Neural crest cell (in vitro differentiated cells): ENCODE results near the gene TSHZ1. TPM values are rescaled to one million over a fixed set of nuclear protein-coding genes. Genes with fewer than 3 reads are reported as not detected.

Source experiments
- DNase-seq: peaks from one replicate; pipeline ENCODE4 v3.0.0; 2021; ENCODE audit warnings: low read depth, mixed read lengths, low spot score
- H3K27ac Mint-ChIP-seq: one replicate; pipeline ENCODE4 v1.8.0; 2021; ENCODE audit warnings: mild to moderate bottlenecking, mixed read lengths; ENCODE audit not compliant: unreplicated experiment
- H3K27me3 Mint-ChIP-seq: 2 replicates; pipeline ENCODE4 v1.8.0; 2021; ENCODE audit warnings: low read depth, mild to moderate bottlenecking, mixed read lengths
- H3K36me3 Mint-ChIP-seq: 2 replicates; pipeline ENCODE4 v1.8.0; 2021; ENCODE audit warnings: low read depth, mild to moderate bottlenecking, mixed read lengths
- H3K4me1 Mint-ChIP-seq: 2 replicates; pipeline ENCODE4 v1.8.0; 2021; ENCODE audit warnings: mixed read lengths
- H3K4me3 Mint-ChIP-seq: one replicate; pipeline ENCODE4 v1.8.0; 2021; ENCODE audit warnings: mild to moderate bottlenecking, mixed read lengths
- H3K9me3 Mint-ChIP-seq: 2 replicates; pipeline ENCODE4 v1.8.0; 2021; ENCODE audit warnings: mixed read lengths
- total RNA-seq: library from RNA; stranded (reverse); gene quantifications from 2 replicates; pipeline ENCODE4 v1.2.1, GENCODE V29; 2021
- TF ChIP-seq, protein P1 (sequence below): fragments of 200-600 bp; sonication (generic); conservative IDR thresholded peaks from 2 replicates; pipeline ENCODE4 v1.5.0; 2021; ENCODE audit warnings: antibody characterized with exemption, mild to moderate bottlenecking

The TSHZ1 gene
- total RNA-seq, 1 donor from 2014 or later, result 6.9 TPM

DNA sequence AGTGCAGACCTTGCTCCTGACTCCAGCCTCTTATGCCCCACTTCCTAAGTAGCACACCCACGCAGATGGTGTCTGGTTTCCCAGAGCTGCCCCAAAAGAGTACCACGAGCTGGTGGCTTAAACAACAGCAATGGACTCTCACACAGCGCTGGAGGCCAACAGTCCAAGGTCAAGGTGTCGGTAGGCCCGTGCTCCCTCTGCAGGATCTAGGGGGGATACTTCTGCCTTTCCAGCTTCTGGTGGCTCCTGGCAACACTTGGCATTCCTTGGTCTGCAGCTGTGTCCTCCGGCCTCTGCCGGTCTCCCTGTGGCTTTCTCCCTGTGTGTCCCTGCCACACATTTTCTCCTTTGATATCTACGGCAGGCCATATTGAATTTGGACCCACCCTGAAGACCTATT, 99.0 kb downstream of the TSHZ1 start:
- Mint-ChIP-seq H3K36me3 (peaks cover 2% of the 10 kb centered on the region), H3K9me3 (peaks cover 16% of the 10 kb centered on the region), H3K4me1 (no peaks in the 10 kb centered on the region), H3K4me3 (no peak overlapping the region), H3K27ac (no peak overlapping the region), H3K27me3 (peaks cover 3% of the 10 kb centered on the region)
- TF ChIP-seq, protein P1, sequence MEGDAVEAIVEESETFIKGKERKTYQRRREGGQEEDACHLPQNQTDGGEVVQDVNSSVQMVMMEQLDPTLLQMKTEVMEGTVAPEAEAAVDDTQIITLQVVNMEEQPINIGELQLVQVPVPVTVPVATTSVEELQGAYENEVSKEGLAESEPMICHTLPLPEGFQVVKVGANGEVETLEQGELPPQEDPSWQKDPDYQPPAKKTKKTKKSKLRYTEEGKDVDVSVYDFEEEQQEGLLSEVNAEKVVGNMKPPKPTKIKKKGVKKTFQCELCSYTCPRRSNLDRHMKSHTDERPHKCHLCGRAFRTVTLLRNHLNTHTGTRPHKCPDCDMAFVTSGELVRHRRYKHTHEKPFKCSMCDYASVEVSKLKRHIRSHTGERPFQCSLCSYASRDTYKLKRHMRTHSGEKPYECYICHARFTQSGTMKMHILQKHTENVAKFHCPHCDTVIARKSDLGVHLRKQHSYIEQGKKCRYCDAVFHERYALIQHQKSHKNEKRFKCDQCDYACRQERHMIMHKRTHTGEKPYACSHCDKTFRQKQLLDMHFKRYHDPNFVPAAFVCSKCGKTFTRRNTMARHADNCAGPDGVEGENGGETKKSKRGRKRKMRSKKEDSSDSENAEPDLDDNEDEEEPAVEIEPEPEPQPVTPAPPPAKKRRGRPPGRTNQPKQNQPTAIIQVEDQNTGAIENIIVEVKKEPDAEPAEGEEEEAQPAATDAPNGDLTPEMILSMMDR, result no peak
- no peak for DNase-seq

DNA sequence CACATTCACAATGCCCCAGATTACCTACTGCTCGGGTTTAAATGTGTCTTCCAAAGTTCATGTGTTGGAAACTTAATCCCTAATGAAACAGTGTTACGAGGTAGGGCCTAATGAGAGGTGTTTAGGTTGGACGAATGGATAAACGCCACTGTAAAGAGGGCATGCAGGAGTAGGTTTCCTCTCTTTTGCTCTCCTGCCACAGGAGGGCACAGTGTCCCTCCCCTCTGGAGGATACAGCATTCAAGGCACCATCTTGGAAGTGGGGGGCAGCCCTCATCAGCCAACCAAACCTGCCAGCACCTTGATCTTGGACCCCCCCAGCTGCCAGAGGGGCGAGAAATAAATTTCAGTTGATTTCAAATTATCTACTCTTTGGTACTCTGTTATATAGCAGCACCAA, 103.5 kb downstream of the TSHZ1 start:
- peaks cover 3% of the 10 kb centered on the region for H3K27me3 Mint-ChIP-seq
- no peak for DNase-seq
- TF ChIP-seq, protein P1, result no peak
- no peak overlapping the region for H3K4me3 Mint-ChIP-seq
- H3K27ac Mint-ChIP-seq, result no peak overlapping the region
- peaks cover 10% of the 10 kb centered on the region for H3K9me3 Mint-ChIP-seq
- H3K4me1 Mint-ChIP-seq, result no peaks in the 10 kb centered on the region
- H3K36me3 Mint-ChIP-seq, result no peaks in the 10 kb centered on the region

DNA sequence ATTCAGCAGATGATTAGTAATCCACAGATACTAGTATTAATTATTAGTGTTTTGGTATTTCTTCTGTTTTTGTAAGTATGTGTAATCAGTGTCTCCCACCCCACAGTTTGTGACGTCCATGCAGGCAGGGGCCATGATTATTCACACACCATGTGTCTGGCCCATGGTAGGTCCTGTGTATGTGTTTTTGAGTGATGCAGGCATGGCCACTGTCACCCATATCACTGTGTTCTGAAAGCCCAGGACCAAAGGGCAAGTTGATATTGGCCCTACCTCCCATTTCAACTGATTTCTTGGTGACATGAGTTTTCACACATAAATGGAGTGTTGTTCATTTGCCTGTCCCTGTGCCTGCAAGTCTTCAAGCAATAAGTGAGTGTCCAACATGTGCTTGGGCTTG, 104.0 kb downstream of the TSHZ1 start:
- H3K4me1 Mint-ChIP-seq, result no peaks in the 10 kb centered on the region
- no peak overlapping the region for H3K27ac Mint-ChIP-seq
- no peaks in the 10 kb centered on the region for H3K27me3 Mint-ChIP-seq
- H3K4me3 Mint-ChIP-seq, result no peak overlapping the region
- TF ChIP-seq, protein P1, result no peak
- no peak for DNase-seq
- no peaks in the 10 kb centered on the region for H3K36me3 Mint-ChIP-seq
- H3K9me3 Mint-ChIP-seq, result peaks cover 10% of the 10 kb centered on the region

DNA sequence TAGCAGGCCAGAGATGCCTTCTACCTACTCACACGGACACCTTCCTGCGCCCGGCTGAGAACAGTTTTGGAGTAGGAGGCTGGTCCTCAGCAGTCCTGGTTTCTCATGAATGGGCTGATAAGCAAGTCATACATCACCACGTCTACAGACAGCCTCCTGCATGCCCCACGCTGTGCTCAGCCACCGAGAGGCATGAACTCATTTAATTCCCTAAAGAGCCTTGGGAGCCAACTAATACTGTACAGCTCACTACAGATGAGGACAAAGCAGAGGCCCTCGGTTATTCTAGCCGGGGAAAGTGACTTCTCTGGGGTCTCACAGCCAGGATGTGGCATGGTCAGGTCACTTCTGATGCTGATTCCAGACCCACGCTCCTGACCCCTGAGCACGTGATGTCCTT, 105.6 kb downstream of the TSHZ1 start:
- Mint-ChIP-seq H3K36me3 (no peaks in the 10 kb centered on the region), H3K27ac (no peak overlapping the region), H3K27me3 (no peaks in the 10 kb centered on the region), H3K9me3 (peaks cover 3% of the 10 kb centered on the region), H3K4me1 (no peaks in the 10 kb centered on the region), H3K4me3 (no peak overlapping the region)
- no peak for DNase-seq
- TF ChIP-seq, protein P1, result no peak

DNA sequence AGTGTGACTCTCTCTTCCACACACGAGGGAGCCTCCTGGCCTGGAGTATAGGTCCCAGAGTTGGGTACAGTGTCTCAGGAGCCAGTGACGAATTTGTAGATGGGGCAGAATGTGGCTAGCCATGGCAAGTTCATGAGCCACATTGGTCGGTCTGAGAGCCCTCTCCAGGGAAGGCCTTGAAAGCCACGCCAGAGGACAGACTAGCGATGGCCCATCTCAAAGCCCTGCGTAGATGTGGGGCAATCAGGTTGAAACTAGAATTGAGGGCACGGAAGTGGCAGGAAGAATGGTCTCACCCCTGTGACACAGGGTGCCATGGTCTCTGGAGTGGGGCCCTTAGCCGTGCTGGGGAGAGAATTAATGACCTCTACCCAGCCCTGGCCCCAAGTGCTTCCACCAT, 106.2 kb downstream of the TSHZ1 start:
- TF ChIP-seq, protein P1, result no peak
- H3K4me3 Mint-ChIP-seq, result no peak overlapping the region
- H3K36me3 Mint-ChIP-seq, result no peaks in the 10 kb centered on the region
- DNase-seq, result no peak
- no peaks in the 10 kb centered on the region for H3K4me1 Mint-ChIP-seq
- H3K9me3 Mint-ChIP-seq, result no peaks in the 10 kb centered on the region
- H3K27me3 Mint-ChIP-seq, result no peaks in the 10 kb centered on the region
- no peak overlapping the region for H3K27ac Mint-ChIP-seq

DNA sequence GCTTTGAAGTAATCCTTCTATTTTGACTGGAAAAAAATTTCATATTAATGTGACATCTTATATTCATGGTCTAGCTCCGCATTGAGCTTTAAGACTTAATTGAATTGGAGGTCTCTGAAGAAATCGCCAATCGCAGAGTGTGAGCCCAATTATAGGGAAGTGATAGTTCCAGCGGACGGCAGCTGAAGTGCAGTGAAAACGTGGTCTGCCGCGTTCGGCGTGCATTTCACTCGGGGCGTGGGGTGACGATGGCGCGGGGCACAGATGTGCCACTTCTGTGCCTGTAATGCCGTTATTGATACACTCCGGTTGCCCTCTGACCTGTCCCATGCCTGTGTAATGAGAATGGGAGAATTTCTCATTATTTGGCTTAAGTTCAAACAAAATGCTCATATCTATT, 106.7 kb downstream of the TSHZ1 start:
- TF ChIP-seq, protein P1, result no peak
- H3K4me3 Mint-ChIP-seq, result no peak overlapping the region

More for the DNA sequence above, 106.7 kb downstream of the TSHZ1 start:
- Mint-ChIP-seq H3K4me1 (no peaks in the 10 kb centered on the region), H3K27ac (no peak overlapping the region), H3K9me3 (no peaks in the 10 kb centered on the region), H3K27me3 (no peaks in the 10 kb centered on the region), H3K36me3 (no peaks in the 10 kb centered on the region)
- DNase-seq, result no peak
